CD8-positive, alpha-beta memory T cell (primary cell): ENCODE data around the gene RASGEF1B. TPM values are rescaled to one million over a fixed set of nuclear protein-coding genes. Genes with fewer than 3 reads are reported as not detected.

Experiments
- CTCF ChIA-PET: fragments of 350-600 bp; sonication (Branson Sonifier 250); formaldehyde crosslinking; loops from one replicate; lab custom pipeline; 2021; ENCODE audit warnings: antibody characterized with exemption; lab: Charles Lee
- POLR2A ChIA-PET: fragments of 350-600 bp; sonication (Branson Sonifier 250); formaldehyde crosslinking; loops from one replicate; lab custom pipeline; 2021; ENCODE audit warnings: antibody characterized with exemption; lab: Charles Lee
- DNase-seq, 5 donors: peaks; one replicate each; pipeline versions ENCODE4 v3.0.0 to v3.0.0-alpha.2; 2020 to 2022; ENCODE audit warnings: mixed read lengths in 1 of 5
- H3K27ac ChIP-seq: one replicate; pipeline ENCODE4 v1.7.0; 2013; ENCODE audit warnings: low read depth, mild to moderate bottlenecking, low read length, moderate library complexity
- H3K27me3 ChIP-seq: 2 replicates; pipeline ENCODE4 v1.7.0; 2013; ENCODE audit warnings: low read length, mild to moderate bottlenecking; ENCODE audit not compliant: insufficient read depth, poor library complexity, severe bottlenecking
- H3K36me3 ChIP-seq: 2 replicates; pipeline ENCODE4 v1.7.0; 2013; ENCODE audit warnings: mild to moderate bottlenecking, low read length, moderate library complexity; ENCODE audit not compliant: insufficient read depth
- H3K4me1 ChIP-seq: 2 replicates; pipeline ENCODE4 v1.7.0; 2013; ENCODE audit warnings: mild to moderate bottlenecking, low read length, moderate library complexity; ENCODE audit not compliant: insufficient read depth
- H3K4me3 ChIP-seq: 2 replicates; pipeline ENCODE4 v1.7.0; 2013; ENCODE audit warnings: mild to moderate bottlenecking, low read length
- H3K9me3 ChIP-seq: 2 replicates; pipeline ENCODE4 v1.7.0; 2013; ENCODE audit warnings: mild to moderate bottlenecking, low read length
- H3K27ac Mint-ChIP-seq, 8 donors: one replicate each; pipeline ENCODE4 v1.8.0; 2020 to 2021; ENCODE audit warnings: mixed read lengths in 8 of 8, mild to moderate bottlenecking in 6 of 8, inconsistent platforms in 3 of 8, moderate library complexity in 3 of 8
- H3K27me3 Mint-ChIP-seq, 2 donors: one replicate each; pipeline ENCODE4 v1.8.0; 2020 to 2021; ENCODE audit warnings: mixed read lengths in 2 of 2, mild to moderate bottlenecking in 1 of 2, moderate library complexity in 1 of 2
- H3K36me3 Mint-ChIP-seq, 3 donors: one replicate each; pipeline ENCODE4 v1.8.0; 2020 to 2021; ENCODE audit warnings: mixed read lengths in 3 of 3, inconsistent platforms in 1 of 3, mild to moderate bottlenecking in 1 of 3
- H3K4me1 Mint-ChIP-seq, 3 donors: one replicate each; pipeline ENCODE4 v1.8.0; 2020 to 2021; ENCODE audit warnings: mixed read lengths in 3 of 3, inconsistent platforms in 1 of 3, mild to moderate bottlenecking in 1 of 3
- H3K4me3 Mint-ChIP-seq, 7 donors: one replicate each; pipeline ENCODE4 v1.8.0; 2020 to 2021; ENCODE audit warnings: mixed read lengths in 7 of 7, mild to moderate bottlenecking in 6 of 7, moderate library complexity in 4 of 7, inconsistent platforms in 2 of 7
- H3K9me3 Mint-ChIP-seq, 5 donors: one replicate each; pipeline ENCODE4 v1.8.0; 2020 to 2022; ENCODE audit warnings: mixed read lengths in 5 of 5, mild to moderate bottlenecking in 3 of 5, moderate library complexity in 2 of 5, inconsistent platforms in 1 of 5
- polyA plus RNA-seq: library from polyadenylated mRNA; unstranded; fragments of 300-500 nt; fragmentation: Illumina TruSeq; gene quantifications from one replicate; pipeline ENCODE4 v1.2.3, GENCODE V29; 2021
- total RNA-seq, 2 experiments: library from RNA; stranded (reverse); gene quantifications; one replicate each; pipeline ENCODE4 v1.2.3, GENCODE V29; 2021

RASGEF1B gene
- total and polyA plus RNA-seq, 3 experiments from 2014 or later: 4.9 to 6.1 (median 5.5) TPM

GRCh38 chr4:81495345-81495744, 23.6 kb upstream of the RASGEF1B start:
- Histone ChIP-seq H3K4me1 (peaks cover 40% of the 10 kb centered on the region), H3K4me3 (no peak overlapping the region), H3K27me3 (no peaks in the 10 kb centered on the region), H3K9me3 (no peaks in the 10 kb centered on the region), H3K36me3 (no peaks in the 10 kb centered on the region), H3K27ac (no peak overlapping the region)
- Mint-ChIP-seq H3K27me3 (no peaks in the 10 kb centered on the region), H3K9me3 (peaks cover 3 to 7% (median 7%) of the 10 kb centered on the region in 5 donors), H3K4me3 (peak overlapping the region in 6 of 7 donors; percentile 3 to 57 (median 30)), H3K36me3 (peaks cover 2 to 4% (median 3%) of the 10 kb centered on the region in 3 donors), H3K27ac (peak overlapping the region in 5 of 8 donors; percentile 11 to 81 (median 55)), H3K4me1 (peaks cover 40 to 51% (median 49%) of the 10 kb centered on the region in 3 donors)
- ChIA-PET CTCF (interaction anchor here (0.7 kb wide), 1 partner anchor 23 kb away, joined by 3 read pairs; the partner anchor contains the start of gene RASGEF1B), POLR2A (no interaction called here)
- no peak for DNase-seq

GRCh38 chr4:81494031-81494431, 22.3 kb upstream of the RASGEF1B start:
- H3K4me3 ChIP-seq: peak overlapping the region; percentile 50
- Mint-ChIP-seq H3K4me3 (peak overlapping the region; percentile 67 to 81 (median 77)), H3K9me3 (peaks cover 3 to 8% (median 7%) of the 10 kb centered on the region in 5 donors), H3K27me3 (no peaks in the 10 kb centered on the region), H3K36me3 (peaks cover 2 to 4% (median 3%) of the 10 kb centered on the region in 3 donors), H3K27ac (peak overlapping the region; percentile 22 to 97 (median 92)), H3K4me1 (peaks cover 45 to 58% (median 53%) of the 10 kb centered on the region in 3 donors)
- DNase-seq: peak in 1 of 5 donors; percentile 30
- H3K36me3 ChIP-seq: no peaks in the 10 kb centered on the region
- ChIA-PET POLR2A (interaction anchor here (3.1 kb wide), 1 partner anchor 23 kb away, joined by 37 read pairs; the partner anchor contains the start of gene RASGEF1B), CTCF (no interaction called here)
- H3K4me1 ChIP-seq: peaks cover 45% of the 10 kb centered on the region
- no peaks in the 10 kb centered on the region for H3K9me3 ChIP-seq
- H3K27me3 ChIP-seq: no peaks in the 10 kb centered on the region
- H3K27ac ChIP-seq: no peak overlapping the region

- ChIA-PET POLR2A (interaction anchor here (3.1 kb wide), 1 partner anchor 21 kb away, joined by 37 read pairs; the partner anchor contains the start of gene RASGEF1B), CTCF (interaction anchor here (1.3 to 3.6 kb wide), 2 partner anchors 19 to 22 kb away, joined by 3 to 24 read pairs; partner anchors contain the start of gene RASGEF1B)
- H3K27me3 ChIP-seq: no peaks in the 10 kb centered on the region
- H3K27me3 Mint-ChIP-seq: no peaks in the 10 kb centered on the region
- peaks cover 45 to 59% (median 54%) of the 10 kb centered on the region in 3 donors for H3K4me1 Mint-ChIP-seq
- H3K9me3 ChIP-seq: no peaks in the 10 kb centered on the region
- H3K9me3 Mint-ChIP-seq: peaks cover 3 to 10% (median 7%) of the 10 kb centered on the region in 5 donors
- peak overlapping the region; percentile 41 for H3K27ac ChIP-seq
- H3K4me3 Mint-ChIP-seq: peak overlapping the region; percentile 38 to 73 (median 55)
- H3K36me3 ChIP-seq: no peaks in the 10 kb centered on the region
- H3K27ac Mint-ChIP-seq: peak overlapping the region; percentile 83 to 100 (median 96)
- H3K4me1 ChIP-seq: peaks cover 45% of the 10 kb centered on the region
- DNase-seq: no peak
- H3K4me3 ChIP-seq: peak overlapping the region; percentile 2
- H3K36me3 Mint-ChIP-seq: peaks cover 2 to 4% (median 3%) of the 10 kb centered on the region in 3 donors
These were observed 21.0 kb upstream of the RASGEF1B start for GRCh38 chr4:81492606-81493230.

- H3K9me3 Mint-ChIP-seq: peaks cover 3 to 10% (median 7%) of the 10 kb centered on the region in 5 donors
- Histone ChIP-seq H3K4me1 (peaks cover 45% of the 10 kb centered on the region), H3K27me3 (no peaks in the 10 kb centered on the region), H3K4me3 (no peak overlapping the region), H3K9me3 (no peaks in the 10 kb centered on the region), H3K36me3 (no peaks in the 10 kb centered on the region), H3K27ac (peak overlapping the region; percentile 41)
- peaks cover 45 to 59% (median 54%) of the 10 kb centered on the region in 3 donors for H3K4me1 Mint-ChIP-seq
- peak overlapping the region; percentile 83 to 100 (median 96) for H3K27ac Mint-ChIP-seq
- no peaks in the 10 kb centered on the region for H3K27me3 Mint-ChIP-seq
- peaks cover 2 to 4% (median 3%) of the 10 kb centered on the region in 3 donors for H3K36me3 Mint-ChIP-seq
- peak in 3 of 5 donors; percentile 47 to 85 (median 85) for DNase-seq
- ChIA-PET CTCF (interaction anchor here (1.3 to 3.6 kb wide), 3 partner anchors 13 to 21 kb away, joined by 3 to 24 read pairs (median 3); partner anchors contain the start of gene RASGEF1B), POLR2A (interaction anchor here (3.1 kb wide), 1 partner anchor 20 kb away, joined by 37 read pairs; the partner anchor contains the start of gene RASGEF1B)
- peak overlapping the region; percentile 28 to 72 (median 59) for H3K4me3 Mint-ChIP-seq
These were observed 20.2 kb upstream of the RASGEF1B start for GRCh38 chr4:81491943-81492342.

- H3K36me3 Mint-ChIP-seq: peaks cover 2 to 4% (median 3%) of the 10 kb centered on the region in 3 donors
- peak overlapping the region; percentile 84 to 100 (median 94) for H3K27ac Mint-ChIP-seq
- H3K4me1 Mint-ChIP-seq: peaks cover 45 to 57% (median 54%) of the 10 kb centered on the region in 3 donors
- H3K27me3 Mint-ChIP-seq: no peaks in the 10 kb centered on the region
- H3K4me3 Mint-ChIP-seq: peak overlapping the region in 5 of 7 donors; percentile 18 to 64 (median 46)
- ChIA-PET CTCF (interaction anchor here (0.6 to 3.6 kb wide), 7 partner anchors 15 to 1288 kb away, joined by 3 to 24 read pairs (median 3); partner anchors contain the start of gene RASGEF1B), POLR2A (interaction anchor here (1.3 kb wide), 1 partner anchor 19 kb away, joined by 19 read pairs; the partner anchor contains the start of gene RASGEF1B)
- Histone ChIP-seq H3K27ac (no peak overlapping the region), H3K27me3 (no peaks in the 10 kb centered on the region), H3K36me3 (no peaks in the 10 kb centered on the region), H3K9me3 (no peaks in the 10 kb centered on the region), H3K4me3 (no peak overlapping the region), H3K4me1 (peaks cover 45% of the 10 kb centered on the region)
- DNase-seq: peak in 1 of 5 donors; percentile 46
- peaks cover 3 to 10% (median 7%) of the 10 kb centered on the region in 5 donors for H3K9me3 Mint-ChIP-seq
These were observed 18.9 kb upstream of the RASGEF1B start for GRCh38 chr4:81490403-81491160.

- Mint-ChIP-seq H3K4me3 (no peak overlapping the region), H3K27ac (no peak overlapping the region)
- no peaks in the 10 kb centered on the region for H3K27me3 ChIP-seq
These were observed 14.8 kb upstream of the RASGEF1B start for GRCh38 chr4:81486502-81486901.

GRCh38 chr4:81485310-81485980, 13.7 kb upstream of the RASGEF1B start:
- H3K27me3 ChIP-seq: no peaks in the 10 kb centered on the region
- no peaks in the 10 kb centered on the region for H3K27me3 Mint-ChIP-seq
- peaks cover 6% of the 10 kb centered on the region for H3K4me1 ChIP-seq
- no peaks in the 10 kb centered on the region for H3K36me3 ChIP-seq
- no peaks in the 10 kb centered on the region for H3K9me3 ChIP-seq
- no peak overlapping the region for H3K27ac ChIP-seq
- ChIA-PET CTCF (no interaction called here), POLR2A (interaction anchor here (0.7 kb wide), 1 partner anchor 13 kb away, joined by 5 read pairs; the partner anchor contains the start of gene RASGEF1B)
- no peak overlapping the region for H3K4me3 ChIP-seq
- peak overlapping the region in 1 of 8 donors; percentile 55 for H3K27ac Mint-ChIP-seq
- H3K4me1 Mint-ChIP-seq: peaks cover 6 to 11% (median 9%) of the 10 kb centered on the region in 3 donors
- H3K9me3 Mint-ChIP-seq: peaks cover 0 to 3% (median 0%) of the 10 kb centered on the region in 5 donors
- H3K36me3 Mint-ChIP-seq: no peaks in the 10 kb centered on the region
- DNase-seq: no peak
- no peak overlapping the region for H3K4me3 Mint-ChIP-seq

More at GRCh38 chr4:81486502-81486901, 14.8 kb upstream of the RASGEF1B start:
- CTCF ChIA-PET: no interaction called here
- Histone ChIP-seq H3K36me3 (no peaks in the 10 kb centered on the region), H3K9me3 (no peaks in the 10 kb centered on the region), H3K4me3 (no peak overlapping the region), H3K4me1 (peaks cover 17% of the 10 kb centered on the region), H3K27ac (no peak overlapping the region)
- POLR2A ChIA-PET: no interaction called here
- H3K9me3 Mint-ChIP-seq: peaks cover 0 to 7% (median 3%) of the 10 kb centered on the region in 5 donors
- H3K4me1 Mint-ChIP-seq: peaks cover 14 to 19% (median 19%) of the 10 kb centered on the region in 3 donors
- no peaks in the 10 kb centered on the region for H3K27me3 Mint-ChIP-seq
- DNase-seq: no peak
- H3K36me3 Mint-ChIP-seq: no peaks in the 10 kb centered on the region
